ENCODE data around the gene EED. TPM values are rescaled to one million over a fixed set of nuclear protein-coding genes. Genes with fewer than 3 reads are reported as not detected.
"Not testable (repeated sequence)": the region's sequence is repeated elsewhere in the genome, so short reads cannot be mapped to it uniquely, and the experiment has no call there.

Gene EED
- total RNA-seq, 2 donors from 2014 or later, result 89.3 to 143 TPM

DNA sequence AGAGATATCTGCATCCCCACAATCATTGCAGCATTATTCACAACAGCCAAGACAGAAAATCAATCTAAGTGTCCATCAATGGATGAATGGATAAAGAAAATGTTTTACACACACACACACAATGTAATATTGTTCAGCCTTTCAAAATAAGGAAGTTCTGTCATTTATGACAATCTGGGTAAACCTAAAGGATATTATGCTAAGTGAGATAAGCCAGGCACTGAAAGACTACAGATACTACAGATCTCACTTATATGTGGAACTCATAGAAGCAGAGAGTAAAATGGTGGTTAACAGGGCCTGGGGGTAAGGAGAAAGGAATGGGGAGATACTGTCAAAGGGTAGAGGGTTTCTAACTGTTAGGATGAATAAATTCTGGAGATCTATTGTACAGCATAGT is 36.0 kb upstream of the EED start:
- no peaks in the 10 kb centered on the region for H3K36me3 Mint-ChIP-seq
- DNase-seq (ENCODE audit: low spot score) (no peak), ATAC-seq (no peak)
- H3K4me1 Mint-ChIP-seq (ENCODE audit: low read depth in 2 of 2), result peaks cover 31 to 40% of the 10 kb centered on the region in 2 donors
- peaks cover 2% of the 10 kb centered on the region for H3K9me3 Mint-ChIP-seq
- no peak overlapping the region for H3K27ac Mint-ChIP-seq
- no peaks in the 10 kb centered on the region for H3K27me3 Mint-ChIP-seq
- no peak overlapping the region for H3K4me3 Mint-ChIP-seq

DNA sequence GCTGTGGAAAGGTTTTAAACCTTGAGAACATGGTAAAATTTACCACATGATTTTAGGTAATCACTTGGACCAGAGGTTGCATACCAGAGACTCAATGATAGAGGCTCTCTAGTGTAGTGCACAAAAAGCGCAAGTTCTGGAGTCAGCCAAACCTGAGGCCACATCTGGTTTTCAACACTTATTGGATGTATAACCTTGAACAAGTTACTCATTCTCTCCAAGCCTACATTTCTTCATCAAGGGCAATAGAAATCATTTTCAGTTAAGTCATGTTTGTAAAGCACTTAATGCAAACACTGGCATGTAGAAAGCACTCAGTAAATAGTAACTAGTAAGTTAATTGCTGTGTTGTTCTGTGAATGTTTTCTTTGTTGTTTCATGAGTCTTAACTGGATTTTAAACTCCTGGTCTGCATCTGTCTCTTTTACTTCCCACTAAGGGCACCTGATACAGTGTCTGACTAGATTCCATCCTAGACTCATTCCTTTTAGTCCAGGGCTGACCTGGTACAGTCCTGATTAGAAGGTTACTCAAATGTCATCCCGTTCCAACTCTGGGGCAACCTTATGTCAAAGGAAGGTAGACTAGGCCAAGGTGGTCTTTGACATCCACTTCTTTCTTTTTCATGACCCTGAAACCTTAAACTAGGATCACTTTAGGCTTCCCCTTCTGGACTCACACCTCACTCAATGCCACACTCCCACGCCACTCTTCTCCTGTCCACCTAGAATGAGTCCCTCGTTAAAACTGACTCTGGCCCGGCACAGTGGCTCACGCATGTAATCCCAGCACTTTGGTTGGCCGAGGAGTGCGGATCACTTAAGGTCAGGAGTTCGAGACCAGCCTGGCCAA is 34.5 kb upstream of the EED start:
- H3K9me3 Mint-ChIP-seq, result peaks cover 6% of the 10 kb centered on the region
- no peak for DNase-seq (ENCODE audit: low spot score)
- no peak overlapping the region for H3K4me3 Mint-ChIP-seq
- ATAC-seq, result no peak
- H3K27ac Mint-ChIP-seq, result peak overlapping the region in 1 of 2 donors; percentile 72
- H3K4me1 Mint-ChIP-seq (ENCODE audit: low read depth in 2 of 2), result peaks cover 38 to 44% of the 10 kb centered on the region in 2 donors
- H3K27me3 Mint-ChIP-seq, result no peaks in the 10 kb centered on the region
- no peaks in the 10 kb centered on the region for H3K36me3 Mint-ChIP-seq

DNA sequence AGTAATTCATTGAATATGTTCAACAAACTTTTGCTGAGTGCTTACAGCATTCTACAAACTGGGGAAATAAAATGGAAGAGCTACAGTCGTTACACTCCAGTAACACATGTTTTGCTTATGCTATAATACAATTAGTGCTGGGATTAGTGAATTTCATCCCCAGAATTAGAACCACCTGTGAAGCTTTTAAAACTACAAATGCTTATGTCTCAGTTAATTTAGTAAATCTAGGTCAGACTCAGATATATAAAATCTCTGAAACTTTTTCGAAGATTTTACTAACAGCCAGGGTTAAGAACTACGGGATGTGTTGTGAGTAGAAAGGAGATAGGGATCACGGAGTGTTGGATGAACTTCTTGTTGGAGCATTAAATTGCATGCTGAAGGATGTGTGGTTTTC is 33.7 kb upstream of the EED start:
- no peak for ATAC-seq
- Mint-ChIP-seq H3K27me3 (no peaks in the 10 kb centered on the region), H3K4me1 (ENCODE audit: low read depth in 2 of 2) (peaks cover 43 to 45% of the 10 kb centered on the region in 2 donors), H3K4me3 (no peak overlapping the region), H3K36me3 (no peaks in the 10 kb centered on the region), H3K9me3 (peaks cover 6% of the 10 kb centered on the region), H3K27ac (peak overlapping the region; percentile 24 to 72)
- no peak for DNase-seq (ENCODE audit: low spot score)

DNA sequence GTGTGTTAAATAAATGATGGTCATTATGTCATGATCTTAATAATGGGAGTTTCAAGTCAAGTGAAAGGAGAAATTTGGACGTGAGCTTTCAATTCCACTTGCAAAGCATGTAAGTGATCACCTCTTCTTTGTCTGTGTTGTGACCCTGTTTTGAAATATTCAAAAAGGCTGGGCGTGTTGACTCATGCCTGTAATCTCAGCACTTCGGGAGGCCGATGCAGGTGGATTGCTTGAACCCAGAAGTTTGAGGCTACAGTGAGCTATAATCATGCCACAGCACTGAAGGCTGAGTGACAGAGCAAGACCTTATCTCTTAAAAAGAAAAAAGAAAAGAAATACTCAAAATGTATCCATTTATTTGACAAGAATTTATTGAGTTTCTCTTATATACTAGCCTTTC is 32.9 kb upstream of the EED start:
- H3K27me3 Mint-ChIP-seq, result no peaks in the 10 kb centered on the region
- H3K4me1 Mint-ChIP-seq (ENCODE audit: low read depth in 2 of 2), result peaks cover 45 to 48% of the 10 kb centered on the region in 2 donors
- H3K9me3 Mint-ChIP-seq, result peaks cover 6% of the 10 kb centered on the region
- no peak for DNase-seq (ENCODE audit: low spot score)
- no peak overlapping the region for H3K4me3 Mint-ChIP-seq
- no peak for ATAC-seq
- H3K36me3 Mint-ChIP-seq, result no peaks in the 10 kb centered on the region
- peak overlapping the region in 1 of 2 donors; percentile 72 for H3K27ac Mint-ChIP-seq

DNA sequence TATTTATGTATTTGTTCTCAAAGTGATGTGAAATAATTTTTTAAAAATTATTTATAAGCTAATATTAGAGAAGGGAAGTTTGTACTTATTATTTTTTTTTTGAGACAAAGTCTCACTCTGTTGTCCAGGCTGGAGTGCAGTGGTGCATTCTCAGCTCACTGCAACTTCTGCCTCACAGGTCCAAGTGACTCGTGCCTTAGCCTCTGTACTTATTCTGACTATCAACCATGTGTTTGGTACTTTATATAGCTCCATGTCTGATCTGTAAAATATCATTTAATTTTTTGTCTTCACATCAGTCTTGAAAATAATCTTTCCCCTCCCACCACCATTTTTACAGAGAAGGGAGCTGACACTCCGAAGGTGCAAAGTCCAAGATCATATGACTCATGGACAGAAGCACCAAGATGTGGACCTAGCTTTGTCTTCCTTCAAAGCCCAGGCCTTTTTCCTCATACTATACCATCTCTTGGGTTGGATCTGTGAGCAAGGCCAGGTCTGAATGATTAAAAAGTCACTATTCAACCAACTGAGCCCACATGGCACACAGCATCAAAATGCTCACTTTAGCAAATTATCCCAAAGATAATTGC is 32.4 kb upstream of the EED start:
- ATAC-seq, result no peak
- H3K27me3 Mint-ChIP-seq, result no peaks in the 10 kb centered on the region
- no peak for DNase-seq (ENCODE audit: low spot score)
- H3K4me1 Mint-ChIP-seq (ENCODE audit: low read depth in 2 of 2), result peaks cover 45 to 47% of the 10 kb centered on the region in 2 donors
- peak overlapping the region; percentile 85 to 95 for H3K27ac Mint-ChIP-seq
- peaks cover 6% of the 10 kb centered on the region for H3K9me3 Mint-ChIP-seq
- H3K36me3 Mint-ChIP-seq, result no peaks in the 10 kb centered on the region
- peak overlapping the region; percentile 16 for H3K4me3 Mint-ChIP-seq

DNA sequence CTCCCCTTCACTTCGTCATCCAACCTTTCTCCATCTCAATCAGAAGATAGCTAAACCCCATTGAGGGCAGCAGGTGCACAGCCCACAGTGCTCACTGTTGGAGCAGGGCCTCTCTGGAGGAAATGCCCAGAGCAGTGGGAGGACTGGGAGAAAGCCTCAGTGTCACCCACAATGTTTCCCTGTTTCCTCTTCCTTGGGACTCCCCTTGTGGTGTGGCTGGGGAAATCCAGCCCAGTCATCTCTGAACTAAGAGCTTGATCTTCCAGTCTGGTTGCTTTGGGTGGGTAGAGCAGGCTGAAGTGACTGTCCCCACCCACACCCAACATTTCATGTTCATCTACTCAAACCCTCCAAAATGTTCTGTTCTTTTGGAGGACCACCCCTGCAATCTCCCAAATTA is 29.8 kb upstream of the EED start:
- H3K4me3 Mint-ChIP-seq, result peak overlapping the region; percentile 80
- ATAC-seq (peak; percentile 88 to 92), DNase-seq (ENCODE audit: low spot score) (peak; percentile 89)
- peak overlapping the region; percentile 85 to 95 for H3K27ac Mint-ChIP-seq
- peaks cover 6% of the 10 kb centered on the region for H3K9me3 Mint-ChIP-seq
- H3K27me3 Mint-ChIP-seq, result no peaks in the 10 kb centered on the region
- H3K4me1 Mint-ChIP-seq (ENCODE audit: low read depth in 2 of 2), result peaks cover 56 to 62% of the 10 kb centered on the region in 2 donors
- H3K36me3 Mint-ChIP-seq, result no peaks in the 10 kb centered on the region

DNA sequence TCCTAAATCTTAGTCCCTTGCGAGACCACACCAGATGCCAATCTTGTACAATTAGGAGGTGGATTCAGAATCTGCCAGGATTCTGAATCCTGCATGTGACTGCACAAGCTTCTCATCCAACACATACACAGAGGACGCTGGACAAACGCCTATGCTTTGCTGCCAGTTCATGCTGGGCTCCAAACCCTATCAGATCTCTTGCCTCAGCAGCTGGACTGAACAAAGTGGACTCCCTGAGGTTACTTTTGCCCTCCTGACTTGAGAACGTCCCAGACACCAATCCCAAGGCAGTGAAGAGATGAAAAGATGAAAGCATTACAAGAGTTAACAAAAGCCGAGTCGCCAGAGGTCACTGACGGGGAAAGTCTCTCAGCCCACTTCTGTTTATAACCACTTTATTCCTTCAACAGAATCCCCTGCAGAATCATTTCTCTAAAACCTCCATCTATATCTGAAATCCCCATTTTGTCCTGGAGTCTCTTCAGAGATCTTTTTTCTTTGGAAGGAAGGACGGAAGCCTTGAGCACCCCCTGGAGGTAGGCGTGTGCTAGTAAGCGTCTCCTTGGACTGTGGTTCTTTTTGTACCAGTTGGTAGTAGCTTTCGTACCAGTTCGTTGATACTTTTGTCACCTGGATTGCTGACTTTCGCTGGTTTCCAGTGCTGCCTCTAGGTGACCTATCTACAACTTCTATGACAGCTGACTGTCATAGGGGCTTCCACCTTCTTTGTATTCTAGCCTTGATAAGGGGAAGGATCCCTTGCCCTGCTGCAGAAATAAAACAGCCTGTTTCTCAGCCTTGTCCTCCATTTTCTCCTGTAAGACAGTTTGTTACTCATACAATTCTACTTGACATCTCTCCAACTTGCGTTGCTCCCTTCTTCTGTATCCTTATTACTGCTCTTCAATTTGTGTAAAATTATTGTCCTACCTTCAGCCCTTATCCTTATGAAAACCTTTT is 26.1 kb upstream of the EED start:
- Mint-ChIP-seq H3K4me1 (ENCODE audit: low read depth in 2 of 2) (peaks cover 45 to 52% of the 10 kb centered on the region in 2 donors), H3K27me3 (peaks cover 0 to 3% of the 10 kb centered on the region in 2 donors), H3K36me3 (no peaks in the 10 kb centered on the region), H3K9me3 (peaks cover 4% of the 10 kb centered on the region), H3K27ac (peak overlapping the region; percentile 69 to 86), H3K4me3 (peak overlapping the region; percentile 78)
- peak; percentile 74 for DNase-seq (ENCODE audit: low spot score)
- peak; percentile 63 to 68 for ATAC-seq

DNA sequence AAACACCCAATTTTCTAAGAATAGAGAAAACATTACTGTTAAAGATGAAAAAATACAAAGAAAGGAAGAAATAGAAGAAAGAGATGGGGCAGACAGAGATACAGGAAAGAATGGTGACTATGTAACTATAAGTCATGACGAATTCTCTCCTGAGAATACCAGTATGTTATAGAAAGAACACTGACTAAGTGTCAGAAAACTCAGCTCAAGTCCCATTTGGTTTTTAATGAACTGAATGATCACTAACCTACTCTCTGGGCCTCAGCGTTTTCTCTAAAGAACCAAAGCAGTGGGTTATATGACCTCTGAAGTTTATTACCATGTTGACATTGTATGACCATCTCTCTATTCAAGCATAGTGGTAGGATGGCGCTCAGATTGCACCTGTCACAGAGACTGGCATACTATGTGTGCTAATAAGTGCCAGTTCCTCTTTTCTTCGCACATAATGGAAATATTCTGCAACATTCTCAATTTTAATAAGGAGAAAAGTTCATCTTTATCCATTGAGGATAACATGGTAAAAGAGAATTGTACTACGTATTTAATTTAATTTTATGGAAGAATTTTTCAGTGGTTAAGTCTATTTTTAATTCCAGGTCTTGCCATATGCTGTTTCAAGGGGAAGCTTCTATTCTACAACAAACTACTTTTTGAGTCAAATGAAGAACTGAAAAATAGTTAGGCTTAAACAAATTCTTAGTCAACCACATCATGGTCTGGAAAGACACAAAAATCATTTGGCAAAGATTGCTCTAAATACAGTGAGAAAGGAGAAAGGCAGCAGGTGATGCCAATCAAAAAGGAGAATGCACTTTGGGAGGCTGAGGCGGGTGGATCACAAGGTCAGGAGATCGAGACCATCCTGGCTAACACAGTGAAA is 25.0 kb upstream of the EED start:
- Mint-ChIP-seq H3K4me3 (peak overlapping the region; percentile 78), H3K9me3 (peaks cover 5% of the 10 kb centered on the region), H3K27me3 (peaks cover 0 to 3% of the 10 kb centered on the region in 2 donors), H3K36me3 (peaks cover 10% of the 10 kb centered on the region), H3K4me1 (ENCODE audit: low read depth in 2 of 2) (peaks cover 38 to 42% of the 10 kb centered on the region in 2 donors), H3K27ac (peak overlapping the region; percentile 69 to 86)
- DNase-seq (ENCODE audit: low spot score), result no peak
- ATAC-seq, result peak in 1 of 2 donors; percentile 62

DNA sequence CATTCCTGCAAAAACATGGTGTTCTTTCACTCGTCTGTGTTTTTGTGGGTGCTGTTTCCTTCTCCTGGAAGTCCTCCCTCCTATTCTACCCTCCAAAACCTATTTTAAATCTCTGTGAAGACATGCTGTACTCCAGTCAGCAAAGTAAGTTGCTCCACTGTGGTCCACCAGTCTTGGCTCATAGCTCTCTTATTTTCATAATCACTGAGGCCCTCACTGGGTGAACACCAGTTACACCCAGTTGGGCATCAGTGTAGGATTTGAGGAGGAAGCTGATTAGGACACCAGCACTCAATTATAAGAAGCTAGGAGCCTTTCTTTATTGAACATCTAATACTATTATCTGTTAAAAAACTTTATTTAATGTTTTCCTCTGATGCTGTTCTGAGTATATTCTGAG is 23.9 kb upstream of the EED start:
- ATAC-seq (no peak), DNase-seq (ENCODE audit: low spot score) (no peak)
- H3K4me1 Mint-ChIP-seq (ENCODE audit: low read depth in 2 of 2), result peaks cover 34 to 35% of the 10 kb centered on the region in 2 donors
- peaks cover 11% of the 10 kb centered on the region for H3K36me3 Mint-ChIP-seq
- H3K27ac Mint-ChIP-seq, result peak overlapping the region; percentile 24 to 75
- peaks cover 0 to 3% of the 10 kb centered on the region in 2 donors for H3K27me3 Mint-ChIP-seq
- peaks cover 7% of the 10 kb centered on the region for H3K9me3 Mint-ChIP-seq
- H3K4me3 Mint-ChIP-seq, result no peak overlapping the region

DNA sequence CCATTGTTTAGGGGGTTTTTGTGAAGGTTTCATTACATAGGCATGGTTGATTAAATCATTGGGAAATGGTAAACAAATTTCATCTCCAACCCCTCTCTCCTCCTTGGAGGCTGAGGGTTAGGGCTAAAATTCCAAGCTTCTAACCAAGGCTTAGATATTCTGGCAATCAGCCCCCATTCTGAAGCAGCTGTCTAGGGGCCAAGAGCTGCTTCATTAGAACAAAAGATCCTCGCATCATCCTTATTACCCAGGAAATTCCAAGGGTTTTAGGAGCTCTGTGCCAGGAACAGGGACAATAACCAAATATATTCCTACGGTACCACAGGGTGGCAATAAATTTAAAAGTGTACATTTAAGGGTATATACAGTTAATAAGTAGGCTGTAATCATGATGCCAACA is 22.5 kb upstream of the EED start:
- no peak for DNase-seq (ENCODE audit: low spot score)
- Mint-ChIP-seq H3K4me3 (no peak overlapping the region), H3K36me3 (peaks cover 11% of the 10 kb centered on the region), H3K4me1 (ENCODE audit: low read depth in 2 of 2) (peaks cover 35 to 38% of the 10 kb centered on the region in 2 donors), H3K9me3 (peaks cover 7% of the 10 kb centered on the region), H3K27ac (peak overlapping the region in 1 of 2 donors; percentile 73), H3K27me3 (peaks cover 0 to 3% of the 10 kb centered on the region in 2 donors)
- no peak for ATAC-seq

DNA sequence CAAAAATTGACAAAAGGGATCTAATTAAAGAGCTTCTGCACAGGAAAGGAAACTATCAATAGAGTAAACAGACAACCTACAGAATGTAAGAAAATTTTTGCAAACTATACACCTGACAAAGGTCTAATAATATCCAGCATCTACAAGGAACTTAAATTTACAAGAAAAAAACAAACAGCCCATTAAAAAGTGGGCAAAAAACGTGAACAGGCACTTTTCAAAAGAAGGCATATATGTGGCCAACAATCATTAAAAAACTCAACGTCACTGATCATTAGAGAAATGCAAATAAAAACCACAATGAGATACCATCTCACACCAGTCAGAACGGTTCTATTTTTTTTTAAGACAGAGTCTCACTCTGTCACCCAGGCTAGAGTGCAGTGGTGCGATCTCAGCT is 20.0 kb upstream of the EED start:
- not testable (repeated sequence) for DNase-seq (ENCODE audit: low spot score); H3K27me3 Mint-ChIP-seq; H3K27ac Mint-ChIP-seq; H3K4me3 Mint-ChIP-seq; ATAC-seq
- Mint-ChIP-seq H3K9me3 (peaks cover 10% of the 10 kb centered on the region), H3K36me3 (peaks cover 11% of the 10 kb centered on the region), H3K4me1 (ENCODE audit: low read depth in 2 of 2) (peaks cover 40 to 43% of the 10 kb centered on the region in 2 donors)

DNA sequence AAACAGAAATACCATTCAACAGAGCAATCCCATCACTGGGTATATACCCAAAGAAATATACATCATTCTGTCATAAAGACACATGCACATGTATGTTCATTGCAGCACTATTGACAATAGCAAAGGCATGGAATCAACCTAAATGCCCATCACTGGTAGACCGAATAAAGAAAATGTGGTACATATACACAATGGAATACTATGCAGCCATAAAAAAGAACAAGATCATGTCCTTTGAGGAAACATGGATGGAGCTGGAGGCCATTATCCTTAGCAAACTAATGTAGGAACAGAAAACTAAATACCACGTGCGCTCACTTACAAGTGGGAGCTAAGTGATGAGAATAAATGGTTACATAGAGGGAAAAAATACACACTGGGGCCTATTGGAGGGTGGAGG is 19.2 kb upstream of the EED start:
- Mint-ChIP-seq H3K36me3 (peaks cover 11% of the 10 kb centered on the region), H3K9me3 (peaks cover 10% of the 10 kb centered on the region), H3K27ac (peak overlapping the region in 1 of 2 donors; percentile 77), H3K4me1 (ENCODE audit: low read depth in 2 of 2) (peaks cover 45 to 46% of the 10 kb centered on the region in 2 donors)
- not testable (repeated sequence) for DNase-seq (ENCODE audit: low spot score); H3K27me3 Mint-ChIP-seq; H3K4me3 Mint-ChIP-seq; ATAC-seq

Data from natural killer cell treated with Interleukin-12 subunit alpha and Interleukin-12 subunit beta and Interleukin-15 and Interleukin-18, amount 100 ng/mL, for 72 hours (primary cell).